ENCODE results near the gene MROH2B. TPM values are rescaled to one million over a fixed set of nuclear protein-coding genes. Genes with fewer than 3 reads are reported as not detected.

Gene MROH2B
- total RNA-seq, 1 experiment from 2014 or later = not detected

DNA sequence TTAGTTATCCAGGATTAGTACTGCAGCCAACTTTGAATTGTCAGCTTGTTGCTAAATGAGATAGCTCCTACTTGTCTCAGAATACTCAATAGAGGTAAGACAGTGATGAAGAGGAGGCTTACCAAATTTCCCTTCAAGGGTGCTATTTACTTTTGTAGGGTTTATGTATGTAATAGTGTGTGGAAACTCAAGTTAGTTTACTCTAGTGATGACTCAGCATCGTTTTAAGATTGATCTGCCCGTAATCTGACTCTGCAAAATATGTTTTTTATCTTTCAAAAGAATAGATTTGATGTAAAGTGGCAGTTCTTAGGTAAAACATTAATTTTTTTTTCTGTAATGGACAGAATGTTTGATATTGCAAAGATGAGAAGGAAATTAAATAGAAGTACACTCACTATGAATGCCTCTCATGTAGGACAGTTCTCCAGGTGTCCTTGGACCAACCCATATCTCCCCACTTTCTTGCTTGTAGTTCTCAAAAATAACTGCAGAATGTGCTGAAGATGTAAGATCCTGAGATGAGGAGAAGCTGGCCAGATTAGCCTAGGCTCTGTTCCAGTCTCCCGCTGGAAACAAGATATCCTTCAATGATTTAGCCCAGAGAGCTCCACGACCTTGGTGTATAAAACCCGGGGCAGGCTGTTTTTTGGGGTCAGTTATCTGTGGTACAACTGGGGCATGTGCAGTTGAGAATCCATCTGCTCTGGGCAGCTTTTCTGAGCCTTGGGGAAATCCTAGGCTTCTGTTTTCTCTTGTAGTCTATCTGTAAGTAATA lies 24.4 kb upstream of the MROH2B start:
- ChIA-PET CTCF (no interaction called here), POLR2A (no interaction called here)
- DNase-seq (ENCODE audit: unreplicated experiment) = peak; percentile 11
- no peaks in the 10 kb centered on the region for H3K4me1 Mint-ChIP-seq (ENCODE audit: insufficient read depth, unreplicated experiment)
- no TSS peak for BruUV-seq (replicated peaks)
- intact Hi-C loops (cut with micrococcal nuclease) = no loop called here
- no peaks in the 10 kb centered on the region for H3K27me3 Mint-ChIP-seq (ENCODE audit: insufficient read depth, unreplicated experiment)
- H3K27ac Mint-ChIP-seq (ENCODE audit: low read depth, unreplicated experiment) = no peak overlapping the region
- no peak overlapping the region for H3K4me3 Mint-ChIP-seq (ENCODE audit: unreplicated experiment)
- no peaks in the 10 kb centered on the region for H3K36me3 Mint-ChIP-seq (ENCODE audit: insufficient read depth, unreplicated experiment)
- H3K9me3 Mint-ChIP-seq (ENCODE audit: unreplicated experiment) = no peaks in the 10 kb centered on the region
- TF ChIP-seq, protein P1, sequence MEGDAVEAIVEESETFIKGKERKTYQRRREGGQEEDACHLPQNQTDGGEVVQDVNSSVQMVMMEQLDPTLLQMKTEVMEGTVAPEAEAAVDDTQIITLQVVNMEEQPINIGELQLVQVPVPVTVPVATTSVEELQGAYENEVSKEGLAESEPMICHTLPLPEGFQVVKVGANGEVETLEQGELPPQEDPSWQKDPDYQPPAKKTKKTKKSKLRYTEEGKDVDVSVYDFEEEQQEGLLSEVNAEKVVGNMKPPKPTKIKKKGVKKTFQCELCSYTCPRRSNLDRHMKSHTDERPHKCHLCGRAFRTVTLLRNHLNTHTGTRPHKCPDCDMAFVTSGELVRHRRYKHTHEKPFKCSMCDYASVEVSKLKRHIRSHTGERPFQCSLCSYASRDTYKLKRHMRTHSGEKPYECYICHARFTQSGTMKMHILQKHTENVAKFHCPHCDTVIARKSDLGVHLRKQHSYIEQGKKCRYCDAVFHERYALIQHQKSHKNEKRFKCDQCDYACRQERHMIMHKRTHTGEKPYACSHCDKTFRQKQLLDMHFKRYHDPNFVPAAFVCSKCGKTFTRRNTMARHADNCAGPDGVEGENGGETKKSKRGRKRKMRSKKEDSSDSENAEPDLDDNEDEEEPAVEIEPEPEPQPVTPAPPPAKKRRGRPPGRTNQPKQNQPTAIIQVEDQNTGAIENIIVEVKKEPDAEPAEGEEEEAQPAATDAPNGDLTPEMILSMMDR (IDR thresholded peaks at IDR 0.05; ENCODE audit: unreplicated experiment) = no peak

DNA sequence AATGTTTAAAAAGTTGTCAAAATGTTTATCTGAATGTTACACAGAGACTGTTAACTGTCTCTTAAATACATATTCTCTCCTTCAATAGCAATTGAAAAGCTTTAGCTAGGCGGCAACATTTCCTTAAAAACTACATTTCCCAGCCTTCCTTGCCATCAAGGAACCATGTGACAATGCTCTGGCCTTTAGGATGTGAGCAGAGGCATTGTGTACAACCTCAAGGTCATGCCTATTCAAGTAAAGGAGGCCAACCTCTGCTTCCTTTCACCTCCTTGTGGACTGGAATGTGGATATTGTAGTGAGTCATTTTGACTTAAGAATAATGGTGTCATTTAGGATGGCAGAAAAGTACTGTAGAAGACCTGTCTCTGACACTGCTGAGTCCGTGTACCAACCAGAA lies 23.7 kb upstream of the MROH2B start:
- H3K27ac Mint-ChIP-seq (ENCODE audit: low read depth, unreplicated experiment) = no peak overlapping the region
- DNase-seq (ENCODE audit: unreplicated experiment) = peak; percentile 42
- CTCF ChIA-PET = no interaction called here
- no peaks in the 10 kb centered on the region for H3K9me3 Mint-ChIP-seq (ENCODE audit: unreplicated experiment)
- no peaks in the 10 kb centered on the region for H3K36me3 Mint-ChIP-seq (ENCODE audit: insufficient read depth, unreplicated experiment)
- no TSS peak for BruUV-seq (replicated peaks)
- H3K4me3 Mint-ChIP-seq (ENCODE audit: unreplicated experiment) = no peak overlapping the region
- TF ChIP-seq, protein P1 (IDR thresholded peaks at IDR 0.05; ENCODE audit: unreplicated experiment) = no peak
- POLR2A ChIA-PET = no interaction called here
- no peaks in the 10 kb centered on the region for H3K27me3 Mint-ChIP-seq (ENCODE audit: insufficient read depth, unreplicated experiment)
- H3K4me1 Mint-ChIP-seq (ENCODE audit: insufficient read depth, unreplicated experiment) = no peaks in the 10 kb centered on the region
- intact Hi-C loops (cut with micrococcal nuclease) = no loop called here

DNA sequence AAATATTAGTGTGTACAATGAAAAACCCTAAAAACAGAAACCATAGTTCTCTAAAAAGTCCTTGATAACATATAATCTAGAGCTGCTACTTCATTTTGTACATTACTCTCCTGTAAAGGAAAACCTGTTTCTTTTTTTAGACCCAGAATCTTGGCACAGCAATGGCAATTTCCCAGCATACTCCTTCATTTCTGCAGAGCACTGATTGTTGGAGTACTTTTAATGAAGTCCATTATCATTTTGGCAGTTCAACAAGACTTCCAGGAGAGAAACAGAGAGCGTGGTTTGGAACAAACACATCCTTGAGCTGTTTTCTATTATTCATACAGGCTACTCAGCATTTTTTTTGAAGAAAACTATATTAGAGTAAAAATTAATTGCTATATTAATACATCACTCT lies 22.7 kb upstream of the MROH2B start:
- Mint-ChIP-seq H3K4me1 (ENCODE audit: insufficient read depth, unreplicated experiment) (no peaks in the 10 kb centered on the region), H3K27me3 (ENCODE audit: insufficient read depth, unreplicated experiment) (no peaks in the 10 kb centered on the region), H3K4me3 (ENCODE audit: unreplicated experiment) (no peak overlapping the region), H3K9me3 (ENCODE audit: unreplicated experiment) (no peaks in the 10 kb centered on the region), H3K27ac (ENCODE audit: low read depth, unreplicated experiment) (no peak overlapping the region), H3K36me3 (ENCODE audit: insufficient read depth, unreplicated experiment) (no peaks in the 10 kb centered on the region)
- TF ChIP-seq, protein P1 (IDR thresholded peaks at IDR 0.05; ENCODE audit: unreplicated experiment) = no peak
- ChIA-PET POLR2A (no interaction called here), CTCF (no interaction called here)
- no TSS peak for BruUV-seq (replicated peaks)
- no peak for DNase-seq (ENCODE audit: unreplicated experiment)
- intact Hi-C loops (cut with micrococcal nuclease) = no loop called here

DNA sequence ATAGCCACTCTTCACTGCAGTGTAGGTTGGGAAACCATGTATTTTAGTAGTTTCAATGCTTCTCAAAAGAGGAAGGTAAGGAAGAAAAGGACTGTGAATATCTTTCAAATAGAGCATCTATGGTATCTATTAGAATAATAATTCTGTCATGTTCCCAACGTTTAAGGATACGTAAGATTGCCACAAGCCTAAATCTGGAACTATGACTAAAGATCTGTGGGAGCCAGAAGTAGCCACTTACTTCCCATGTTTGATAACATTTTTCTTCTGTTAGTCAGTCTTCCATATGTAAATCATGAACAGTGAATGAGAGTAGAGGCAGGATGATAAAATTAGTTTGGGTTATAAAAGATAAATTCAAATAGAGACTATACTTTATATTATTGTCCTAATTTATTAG lies 16.3 kb upstream of the MROH2B start:
- no peak for DNase-seq (ENCODE audit: unreplicated experiment)
- Mint-ChIP-seq H3K27me3 (ENCODE audit: insufficient read depth, unreplicated experiment) (no peaks in the 10 kb centered on the region), H3K4me3 (ENCODE audit: unreplicated experiment) (no peak overlapping the region), H3K27ac (ENCODE audit: low read depth, unreplicated experiment) (no peak overlapping the region), H3K9me3 (ENCODE audit: unreplicated experiment) (peaks cover 7% of the 10 kb centered on the region), H3K36me3 (ENCODE audit: insufficient read depth, unreplicated experiment) (no peaks in the 10 kb centered on the region), H3K4me1 (ENCODE audit: insufficient read depth, unreplicated experiment) (no peaks in the 10 kb centered on the region)
- POLR2A ChIA-PET = interaction anchor here (0.6 kb wide), 1 partner anchor 38 kb away, joined by 4 read pairs; no protein-coding TSS in a partner anchor
- BruUV-seq (replicated peaks) = no TSS peak
- intact Hi-C loops (cut with micrococcal nuclease) = no loop called here
- CTCF ChIA-PET = interaction anchor here (0.8 kb wide), 1 partner anchor 183 kb away, joined by 4 read pairs; no protein-coding TSS in a partner anchor
- TF ChIP-seq, protein P1 (IDR thresholded peaks at IDR 0.05; ENCODE audit: unreplicated experiment) = no peak
